ENCODE data around the gene TMEM255B. TPM values are rescaled to one million over a fixed set of nuclear protein-coding genes. Genes with fewer than 3 reads are reported as not detected.

Gene TMEM255B
- total RNA-seq, 4 donors from 2014 or later = 1.8 to 17.3 (median 3.5) TPM; not detected in 1

DNA sequence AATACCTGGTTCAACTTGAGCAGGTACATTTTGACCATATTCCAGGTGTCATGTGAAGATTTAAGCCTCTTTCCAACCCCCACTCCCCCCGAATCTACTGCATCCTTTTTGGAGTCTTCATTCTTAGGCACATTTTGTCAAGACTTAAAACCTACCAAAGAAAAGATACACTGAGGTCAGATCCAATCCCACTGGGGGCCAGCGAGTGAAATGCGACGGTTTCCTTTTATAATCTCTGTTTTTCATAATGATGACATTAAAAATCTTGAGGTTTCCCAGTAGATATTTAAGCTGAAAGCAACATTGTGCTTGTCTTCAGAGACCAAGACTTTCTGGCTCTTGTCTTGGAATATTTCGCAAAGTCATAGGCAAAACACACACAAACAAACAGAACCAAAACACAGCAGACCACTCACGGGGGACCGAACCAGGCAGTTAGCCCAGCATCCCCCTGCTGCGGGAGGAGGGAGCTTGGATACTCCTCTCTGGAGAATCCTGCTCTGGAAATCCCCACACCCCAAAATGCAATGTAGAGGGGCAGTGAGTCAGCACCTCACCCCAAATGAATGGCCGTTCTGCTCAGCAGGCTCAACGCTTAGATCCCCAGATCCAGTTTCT is 105.4 kb downstream of the TMEM255B start:
- H3K9me3 ChIP-seq = no peaks in the 10 kb centered on the region
- no peak for DNase-seq
- H3K4me1 ChIP-seq = peaks cover 7 to 38% (median 14%) of the 10 kb centered on the region in 4 donors
- H3K27me3 ChIP-seq = no peaks in the 10 kb centered on the region
- H3K4me3 ChIP-seq = peak overlapping the region; percentile 58 to 86 (median 62)
- TF ChIP-seq POLR2A (IDR thresholded peaks at IDR 0.05) = no peak
- TF ChIP-seq, protein P1, sequence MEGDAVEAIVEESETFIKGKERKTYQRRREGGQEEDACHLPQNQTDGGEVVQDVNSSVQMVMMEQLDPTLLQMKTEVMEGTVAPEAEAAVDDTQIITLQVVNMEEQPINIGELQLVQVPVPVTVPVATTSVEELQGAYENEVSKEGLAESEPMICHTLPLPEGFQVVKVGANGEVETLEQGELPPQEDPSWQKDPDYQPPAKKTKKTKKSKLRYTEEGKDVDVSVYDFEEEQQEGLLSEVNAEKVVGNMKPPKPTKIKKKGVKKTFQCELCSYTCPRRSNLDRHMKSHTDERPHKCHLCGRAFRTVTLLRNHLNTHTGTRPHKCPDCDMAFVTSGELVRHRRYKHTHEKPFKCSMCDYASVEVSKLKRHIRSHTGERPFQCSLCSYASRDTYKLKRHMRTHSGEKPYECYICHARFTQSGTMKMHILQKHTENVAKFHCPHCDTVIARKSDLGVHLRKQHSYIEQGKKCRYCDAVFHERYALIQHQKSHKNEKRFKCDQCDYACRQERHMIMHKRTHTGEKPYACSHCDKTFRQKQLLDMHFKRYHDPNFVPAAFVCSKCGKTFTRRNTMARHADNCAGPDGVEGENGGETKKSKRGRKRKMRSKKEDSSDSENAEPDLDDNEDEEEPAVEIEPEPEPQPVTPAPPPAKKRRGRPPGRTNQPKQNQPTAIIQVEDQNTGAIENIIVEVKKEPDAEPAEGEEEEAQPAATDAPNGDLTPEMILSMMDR (IDR thresholded peaks at IDR 0.05) = no peak
- no peaks in the 10 kb centered on the region for H3K36me3 ChIP-seq
- H3K27ac ChIP-seq = peak overlapping the region in 3 of 4 donors; percentile 41 to 93 (median 89)

DNA sequence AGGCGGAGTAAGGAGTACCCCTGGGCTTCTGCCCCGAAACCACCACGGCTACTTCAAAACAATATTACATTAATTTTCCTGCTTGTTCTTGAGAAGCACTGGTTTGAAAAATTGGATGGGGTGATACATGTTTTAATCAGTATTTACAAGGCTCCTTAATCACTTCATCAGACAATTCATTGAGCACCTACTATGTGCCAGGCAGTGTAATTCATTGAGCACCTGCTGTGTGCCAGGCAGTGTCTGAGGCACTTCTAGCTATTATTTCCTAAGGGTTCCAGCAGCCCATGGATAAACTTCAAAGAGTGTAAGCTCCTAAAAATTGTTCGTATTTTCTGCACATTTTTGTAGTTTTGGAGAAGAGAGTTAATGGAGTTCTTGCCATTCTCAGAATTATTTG is 106.4 kb downstream of the TMEM255B start:
- no peak for DNase-seq
- Histone ChIP-seq H3K9me3 (no peaks in the 10 kb centered on the region), H3K4me1 (peaks cover 7 to 31% (median 11%) of the 10 kb centered on the region in 4 donors), H3K27me3 (no peaks in the 10 kb centered on the region), H3K27ac (no peak overlapping the region), H3K4me3 (no peak overlapping the region), H3K36me3 (no peaks in the 10 kb centered on the region)
- no peak for TF ChIP-seq POLR2A (IDR thresholded peaks at IDR 0.05)

Other genes with a start within 250 kb of the TMEM255B start
- gene TFDP1, start 174.5 kb upstream of the TMEM255B start, total RNA-seq = 10 to 100 TPM; 37.0 to 75.1 (median 48.0) TPM
- not detected for gene ATP4B, start 101.0 kb upstream of the TMEM255B start, total RNA-seq
- gene GRK1, start 92.0 kb upstream of the TMEM255B start, total RNA-seq = 1 to 10 TPM in 1 of 4 donors, under 1 TPM in 1, not detected in 2; 0.88 to 1.7 TPM
- gene GAS6, start 104.8 kb downstream of the TMEM255B start, total RNA-seq = 100 to 1,000 TPM; 132 to 226 (median 154) TPM
- gene C13orf46, start 214.8 kb downstream of the TMEM255B start, total RNA-seq = under 1 TPM in 2 of 4 donors, not detected in 2; 0.35 to 0.83 TPM

Measured in Peyer's patch (tissue), 4 donors.